ENCODE measurements around the gene BANF1.

GRCh38 chr11:65983589-65983987 lies 18.7 kb upstream of the BANF1 start:
- TF ChIP-seq, protein P1, sequence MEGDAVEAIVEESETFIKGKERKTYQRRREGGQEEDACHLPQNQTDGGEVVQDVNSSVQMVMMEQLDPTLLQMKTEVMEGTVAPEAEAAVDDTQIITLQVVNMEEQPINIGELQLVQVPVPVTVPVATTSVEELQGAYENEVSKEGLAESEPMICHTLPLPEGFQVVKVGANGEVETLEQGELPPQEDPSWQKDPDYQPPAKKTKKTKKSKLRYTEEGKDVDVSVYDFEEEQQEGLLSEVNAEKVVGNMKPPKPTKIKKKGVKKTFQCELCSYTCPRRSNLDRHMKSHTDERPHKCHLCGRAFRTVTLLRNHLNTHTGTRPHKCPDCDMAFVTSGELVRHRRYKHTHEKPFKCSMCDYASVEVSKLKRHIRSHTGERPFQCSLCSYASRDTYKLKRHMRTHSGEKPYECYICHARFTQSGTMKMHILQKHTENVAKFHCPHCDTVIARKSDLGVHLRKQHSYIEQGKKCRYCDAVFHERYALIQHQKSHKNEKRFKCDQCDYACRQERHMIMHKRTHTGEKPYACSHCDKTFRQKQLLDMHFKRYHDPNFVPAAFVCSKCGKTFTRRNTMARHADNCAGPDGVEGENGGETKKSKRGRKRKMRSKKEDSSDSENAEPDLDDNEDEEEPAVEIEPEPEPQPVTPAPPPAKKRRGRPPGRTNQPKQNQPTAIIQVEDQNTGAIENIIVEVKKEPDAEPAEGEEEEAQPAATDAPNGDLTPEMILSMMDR (IDR thresholded peaks at IDR 0.05), result no peak
- TF ChIP-seq POLR2A (IDR thresholded peaks at IDR 0.05) (no peak), POLR2AphosphoS5 (IDR thresholded peaks at IDR 0.05; ENCODE audit: insufficient read depth in 1 of 2, low read depth in 1 of 2) (no peak)
